ENCODE data around the gene PMIS2. TPM values are rescaled to one million over a fixed set of nuclear protein-coding genes. Genes with fewer than 3 reads are reported as not detected.

Gene PMIS2
- total RNA-seq, 1 experiment from 2014 or later = not detected

- TF ChIP-seq CEBPB (IDR thresholded peaks at IDR 0.05; ENCODE audit: low read depth) = no peak
These were observed 25.7 kb upstream of the PMIS2 start (continued) for GRCh38 chr19:35560271-35560670.

GRCh38 chr19:35560677-35561076 lies 25.3 kb upstream of the PMIS2 start:
- H2AFZ ChIP-seq (ENCODE audit: low read depth, low read length, poor library complexity, severe bottlenecking) = no peak overlapping the region
- POLR2A ChIA-PET = interaction anchor here (0.6 kb wide), 1 partner anchor 303 kb away, joined by 3 read pairs; no protein-coding TSS in a partner anchor
- RAD21 ChIA-PET (ENCODE audit: low non-redundant PET in 1 of 2, low total read pairs in 2 of 2, uncharacterized antibody in 2 of 2, unreplicated experiment in 2 of 2) = no interaction called here
- H3K27ac ChIP-seq (ENCODE audit: low read depth, low read length) = no peak overlapping the region
- no peak for ATAC-seq
- H3K9me2 ChIP-seq (ENCODE audit: insufficient read depth) = no peaks in the 10 kb centered on the region
- H3K36me3 ChIP-seq (ENCODE audit: control insufficient read depth in 1 of 2, insufficient read depth in 2 of 2, low read length in 2 of 2) = no peaks in the 10 kb centered on the region
- H3K4me2 ChIP-seq (ENCODE audit: low read length) = no peak overlapping the region
- H3K27me3 ChIP-seq (ENCODE audit: insufficient read depth, low read length) = no peaks in the 10 kb centered on the region
- no peak overlapping the region for H3K9ac ChIP-seq (ENCODE audit: low read length)
- no peaks in the 10 kb centered on the region for H3K9me3 ChIP-seq (ENCODE audit: control insufficient read depth in 1 of 2, insufficient read depth in 1 of 2, low read depth in 1 of 2, low read length in 2 of 2)
- intact Hi-C loops (cut with micrococcal nuclease) = no loop called here
- peaks cover 0 to 12% of the 10 kb centered on the region in 2 experiments; a peak in 2 of 4 replicates for H3K4me1 ChIP-seq (ENCODE audit: control insufficient read depth in 1 of 2, insufficient read depth in 2 of 2, low read length in 2 of 2)
- BruUV-seq (replicated peaks) = no TSS peak
- no peaks in the 10 kb centered on the region for H4K20me1 ChIP-seq (ENCODE audit: insufficient read depth)
- TF ChIP-seq EZH2phosphoT487 (IDR thresholded peaks at IDR 0.05; ENCODE audit: borderline replicate concordance) (no peak), TCF7L2 (IDR thresholded peaks at IDR 0.05; ENCODE audit: borderline replicate concordance, extremely low read depth, insufficient read depth, insufficient read length) (no peak), YY1 (IDR thresholded peaks at IDR 0.05; ENCODE audit: extremely low read depth, insufficient replicate concordance, low read depth, low read length) (no peak)
- CTCF ChIA-PET = no interaction called here
- no peaks in the 10 kb centered on the region for H3K79me2 ChIP-seq (ENCODE audit: insufficient read depth, low read length)
- H3K4me3 ChIP-seq (replicated peaks in 1 of 2; ENCODE audit: low read depth in 1 of 2, low read length in 2 of 2) = no peak overlapping the region
- no peak for DNase-seq (ENCODE audit: low read depth, low spot score)

GRCh38 chr19:35561436-35561835 lies 24.5 kb upstream of the PMIS2 start:
- TF ChIP-seq EZH2phosphoT487 (IDR thresholded peaks at IDR 0.05; ENCODE audit: borderline replicate concordance) = no peak
- TF ChIP-seq CTCF (IDR thresholded peaks at IDR 0.05 in 2 of 3, conservative IDR thresholded peaks at IDR 0.05 in 1 of 3; ENCODE audit: borderline replicate concordance in 1 of 3, insufficient read depth in 1 of 3, low read depth in 2 of 3, low read length in 2 of 3) = no peak
- TF ChIP-seq ZBTB33 (IDR thresholded peaks at IDR 0.05; ENCODE audit: extremely low read depth, insufficient replicate concordance, low read length) = no peak
- no peak for TF ChIP-seq POLR2AphosphoS5 (IDR thresholded peaks at IDR 0.05; ENCODE audit: low read depth, low read length)
- no peak for TF ChIP-seq POLR2A (IDR thresholded peaks at IDR 0.05; ENCODE audit: borderline replicate concordance, extremely low read depth, insufficient read depth, insufficient read length)
- TF ChIP-seq SRF (IDR thresholded peaks at IDR 0.05; ENCODE audit: low read depth) = no peak
- Histone ChIP-seq H3K4me3 (replicated peaks in 1 of 2; ENCODE audit: low read depth in 1 of 2, low read length in 2 of 2) (no peak overlapping the region), H3K9me2 (ENCODE audit: insufficient read depth) (no peaks in the 10 kb centered on the region), H3K27me3 (ENCODE audit: insufficient read depth, low read length) (no peaks in the 10 kb centered on the region), H3K27ac (ENCODE audit: low read depth, low read length) (no peak overlapping the region), H3K9ac (ENCODE audit: low read length) (no peak overlapping the region), H3K9me3 (ENCODE audit: control insufficient read depth in 1 of 2, insufficient read depth in 1 of 2, low read depth in 1 of 2, low read length in 2 of 2) (no peaks in the 10 kb centered on the region), H3K79me2 (ENCODE audit: insufficient read depth, low read length) (no peaks in the 10 kb centered on the region), H3K36me3 (ENCODE audit: control insufficient read depth in 1 of 2, insufficient read depth in 2 of 2, low read length in 2 of 2) (no peaks in the 10 kb centered on the region), H3K4me2 (ENCODE audit: low read length) (no peak overlapping the region), H4K20me1 (ENCODE audit: insufficient read depth) (no peaks in the 10 kb centered on the region), H3K4me1 (ENCODE audit: control insufficient read depth in 1 of 2, insufficient read depth in 2 of 2, low read length in 2 of 2) (peaks cover 0 to 12% of the 10 kb centered on the region in 2 experiments; a peak in 1 of 4 replicates), H2AFZ (ENCODE audit: low read depth, low read length, poor library complexity, severe bottlenecking) (no peak overlapping the region)
- DNase-seq (ENCODE audit: low read depth, low spot score) (no peak), ATAC-seq (no peak)
- CTCF ChIA-PET = no interaction called here
- RAD21 ChIA-PET (ENCODE audit: low non-redundant PET in 1 of 2, low total read pairs in 2 of 2, uncharacterized antibody in 2 of 2, unreplicated experiment in 2 of 2) = no interaction called here
- no TSS peak for BruUV-seq (replicated peaks)
- intact Hi-C loops (cut with micrococcal nuclease) = no loop called here
- POLR2A ChIA-PET = interaction anchor here (0.6 kb wide), 1 partner anchor 304 kb away, joined by 3 read pairs; no protein-coding TSS in a partner anchor

All from HCT116 (cell line).